Measurements from ENCODE around the gene ALK. TPM values are rescaled to one million over a fixed set of nuclear protein-coding genes. Genes with fewer than 3 reads are reported as not detected.

Gene ALK
- polyA plus RNA-seq, 3 donors = not detected

- no peaks in the 10 kb centered on the region for H4K20me1 ChIP-seq (ENCODE audit: insufficient read depth, low read length)
- no peaks in the 10 kb centered on the region for H3K9me3 ChIP-seq (replicated peaks in 1 of 2; ENCODE audit: control insufficient read depth in 1 of 2, insufficient read depth in 1 of 2, low read length in 2 of 2)
- intact Hi-C loops (cut with micrococcal nuclease) = no loop called here
- H3K4me2 ChIP-seq (replicated peaks; ENCODE audit: extremely low read depth, low read length, poor library complexity, severe bottlenecking) = no peak overlapping the region
- Mint-ChIP-seq H3K4me1 (peaks cover 10% of the 10 kb centered on the region), H3K27me3 (ENCODE audit: low read depth in 3 of 3) (peaks cover 0 to 5% (median 2%) of the 10 kb centered on the region in 3 donors), H3K27ac (no peak overlapping the region), H3K9me3 (peaks cover 0 to 4% (median 0%) of the 10 kb centered on the region in 7 donors), H3K4me3 (peak overlapping the region; percentile 37 to 57), H3K36me3 (no peaks in the 10 kb centered on the region)
- no peak overlapping the region for H3K9ac ChIP-seq (ENCODE audit: insufficient read depth, low read length, poor library complexity, severe bottlenecking)
- no peak overlapping the region for H2AFZ ChIP-seq (ENCODE audit: insufficient read depth, low read depth, low read length, poor library complexity, severe bottlenecking)
- 21% methylated on average over 17 of the region's 18 CpGs for WGBS (ENCODE audit: insufficient coverage)
- no peaks in the 10 kb centered on the region for H3K36me3 ChIP-seq (replicated peaks in 1 of 2; ENCODE audit: control insufficient read depth in 1 of 2, insufficient read depth in 2 of 2, low read length in 2 of 2)
- H3K79me2 ChIP-seq (ENCODE audit: insufficient read depth, low read length) = no peaks in the 10 kb centered on the region
- DNase-seq = peak in 1 of 3 donors; percentile 36
- TF ChIP-seq CTCF (IDR thresholded peaks at IDR 0.05) = no peak
- no peaks in the 10 kb centered on the region for H3K27me3 ChIP-seq (ENCODE audit: control insufficient read depth in 2 of 2, insufficient read depth in 2 of 2, low read length in 2 of 2)
- H3K4me1 ChIP-seq (ENCODE audit: control insufficient read depth in 1 of 2, insufficient read depth in 2 of 2, low read length in 2 of 2) = no peaks in the 10 kb centered on the region
- H3K27ac ChIP-seq (ENCODE audit: low read depth in 1 of 2, low read length in 2 of 2) = no peak overlapping the region
- H3K4me3 ChIP-seq (replicated peaks in 1 of 3; ENCODE audit: low read depth in 2 of 3, low read length in 3 of 3) = no peak overlapping the region
Measured at GRCh38 chr2:29528891-29529520, 392.4 kb downstream of the ALK start.

- Histone ChIP-seq H2AFZ (ENCODE audit: insufficient read depth, low read depth, low read length, poor library complexity, severe bottlenecking) (no peak overlapping the region), H3K9ac (ENCODE audit: insufficient read depth, low read length, poor library complexity, severe bottlenecking) (no peak overlapping the region), H3K36me3 (replicated peaks in 1 of 2; ENCODE audit: control insufficient read depth in 1 of 2, insufficient read depth in 2 of 2, low read length in 2 of 2) (no peaks in the 10 kb centered on the region), H3K27ac (ENCODE audit: low read depth in 1 of 2, low read length in 2 of 2) (no peak overlapping the region), H3K4me1 (ENCODE audit: control insufficient read depth in 1 of 2, insufficient read depth in 2 of 2, low read length in 2 of 2) (no peaks in the 10 kb centered on the region), H3K79me2 (ENCODE audit: insufficient read depth, low read length) (no peaks in the 10 kb centered on the region), H3K4me3 (replicated peaks in 1 of 3; ENCODE audit: low read depth in 2 of 3, low read length in 3 of 3) (no peak overlapping the region), H4K20me1 (ENCODE audit: insufficient read depth, low read length) (no peaks in the 10 kb centered on the region), H3K4me2 (replicated peaks; ENCODE audit: extremely low read depth, low read length, poor library complexity, severe bottlenecking) (no peak overlapping the region), H3K9me3 (replicated peaks in 1 of 2; ENCODE audit: control insufficient read depth in 1 of 2, insufficient read depth in 1 of 2, low read length in 2 of 2) (no peaks in the 10 kb centered on the region), H3K27me3 (ENCODE audit: control insufficient read depth in 2 of 2, insufficient read depth in 2 of 2, low read length in 2 of 2) (no peaks in the 10 kb centered on the region)
- 93% methylated on average over 2 of the region's 4 CpGs for WGBS (ENCODE audit: insufficient coverage)
- Mint-ChIP-seq H3K9me3 (peaks cover 0 to 4% (median 0%) of the 10 kb centered on the region in 7 donors), H3K27ac (no peak overlapping the region), H3K27me3 (ENCODE audit: low read depth in 3 of 3) (peaks cover 0 to 5% (median 2%) of the 10 kb centered on the region in 3 donors), H3K4me1 (peaks cover 10% of the 10 kb centered on the region), H3K4me3 (no peak overlapping the region), H3K36me3 (no peaks in the 10 kb centered on the region)
- no peak for DNase-seq
- TF ChIP-seq CTCF (IDR thresholded peaks at IDR 0.05) = no peak
- intact Hi-C loops (cut with micrococcal nuclease) = no loop called here
Measured at GRCh38 chr2:29528371-29528770, 393.0 kb downstream of the ALK start.

Measured in CD14-positive monocyte (primary cell).